CD4-positive, alpha-beta T cell (primary cell): ENCODE measurements around the gene ATG10. TPM values are rescaled to one million over a fixed set of nuclear protein-coding genes. Genes with fewer than 3 reads are reported as not detected.

ENCODE experiments used
- ATAC-seq: fragments of 200-7000 bp; cut with Tn5 transposase; one replicate; pipeline ENCODE4 v1.10.0; 2022; ENCODE audit warnings: mild to moderate bottlenecking; ENCODE audit not compliant: poor library complexity
- CTCF ChIA-PET: fragments of 350-600 bp; sonication (Branson Sonifier 250); formaldehyde crosslinking; loops from one replicate; lab custom pipeline; 2021; ENCODE audit warnings: antibody characterized with exemption, inconsistent platforms; lab: Charles Lee
- POLR2A ChIA-PET: fragments of 350-600 bp; sonication (Branson Sonifier 250); formaldehyde crosslinking; loops from one replicate; lab custom pipeline; 2021; ENCODE audit warnings: antibody characterized with exemption, inconsistent platforms; lab: Charles Lee
- DNase-seq, 14 experiments: peaks; one replicate each; pipeline ENCODE4 v3.0.0-alpha.2; 2013 to 2020; ENCODE audit warnings: mixed read lengths in 2 of 14
- H3K27ac ChIP-seq, 2 donors: one replicate each; pipeline versions ENCODE4 v1.5.1 to v1.7.0; 2013; ENCODE audit warnings: low read length in 2 of 2, low read depth in 1 of 2, mild to moderate bottlenecking in 1 of 2
- H3K27me3 ChIP-seq, 2 experiments: 1 replicate in 1 of 2; 2 replicates in 1 of 2; pipeline versions ENCODE4 v1.6.1 to v1.7.0; 2013; ENCODE audit warnings: low read length in 2 of 2, control low read depth in 1 of 2, mild to moderate bottlenecking in 1 of 2, moderate library complexity in 1 of 2; ENCODE audit not compliant: insufficient read depth in 2 of 2, control insufficient read depth in 1 of 2
- H3K36me3 ChIP-seq: one replicate; pipeline ENCODE4 v1.6.1; 2013; ENCODE audit warnings: low read length, control low read depth; ENCODE audit not compliant: insufficient read depth
- H3K4me1 ChIP-seq: one replicate; pipeline ENCODE4 v1.6.1; 2013; ENCODE audit warnings: low read length, control low read depth; ENCODE audit not compliant: insufficient read depth
- H3K4me3 ChIP-seq: one replicate; pipeline ENCODE4 v1.5.1; 2013; ENCODE audit warnings: mild to moderate bottlenecking, low read length, moderate library complexity
- H3K9me3 ChIP-seq, 2 experiments: 1 replicate in 1 of 2; 2 replicates in 1 of 2; pipeline versions ENCODE4 v1.6.1 to v1.7.0; 2013; ENCODE audit warnings: low read length in 2 of 2, mild to moderate bottlenecking in 2 of 2, control low read depth in 1 of 2, moderate library complexity in 1 of 2; ENCODE audit not compliant: control insufficient read depth in 1 of 2, insufficient read depth in 1 of 2
- H3K27ac Mint-ChIP-seq: one replicate; pipeline ENCODE4 v1.8.0; 2020; ENCODE audit warnings: mixed read lengths
- H3K27me3 Mint-ChIP-seq: one replicate; pipeline ENCODE4 v1.8.0; 2021; ENCODE audit warnings: mixed read lengths
- H3K36me3 Mint-ChIP-seq: one replicate; pipeline ENCODE4 v1.8.0; 2021; ENCODE audit warnings: low read depth, mixed read lengths
- H3K4me1 Mint-ChIP-seq: one replicate; pipeline ENCODE4 v1.8.0; 2021; ENCODE audit warnings: low read depth, mixed read lengths
- H3K4me3 Mint-ChIP-seq: one replicate; pipeline ENCODE4 v1.8.0; 2020; ENCODE audit warnings: mild to moderate bottlenecking, mixed read lengths
- H3K9me3 Mint-ChIP-seq: one replicate; pipeline ENCODE4 v1.8.0; 2020; ENCODE audit warnings: mixed read lengths
- CTCF ChIP-seq: fragments of 200-600 bp; IDR thresholded peaks from one replicate; pipeline ENCODE4 v1.8.0; 2022; ENCODE audit warnings: antibody characterized with exemption, mild to moderate bottlenecking
- intact Hi-C, 2 experiments: fragments of 100-400 bp; cut with DNase I in 1 of 2; cut with micrococcal nuclease in 1 of 2; formaldehyde crosslinking; loops; one replicate each; pipeline versions ENCODE4 v1.15.1 to v1.9.0; 2023 to 2025; cut with DNase I, micrococcal nuclease
- total RNA-seq, 174 experiments: library from RNA in 2 of 174; stranded (reverse) in 2 of 174; gene quantifications; one replicate each; pipeline ENCODE4 v1.2.3 and lab custom pipeline; 2021 to 2026

Gene ATG10
- total RNA-seq, 2 experiments from 2014 or later, result 4.7 to 5.3 TPM

GRCh38 chr5:82096249-82096648, 124.4 kb downstream of the ATG10 start:
- H3K27me3 ChIP-seq, result no peaks in the 10 kb centered on the region
- no peak overlapping the region for H3K27ac ChIP-seq
- no peak overlapping the region for H3K4me3 ChIP-seq
- intact Hi-C loops, result no loop called here
- H3K36me3 Mint-ChIP-seq, result peaks cover 17% of the 10 kb centered on the region
- ATAC-seq, result no peak
- H3K9me3 ChIP-seq, result peaks cover 0 to 19% of the 10 kb centered on the region in 2 experiments
- ChIA-PET POLR2A (no interaction called here), CTCF (no interaction called here)
- peaks cover 6% of the 10 kb centered on the region for H3K9me3 Mint-ChIP-seq
- no peak overlapping the region for H3K27ac Mint-ChIP-seq
- H3K27me3 Mint-ChIP-seq, result no peaks in the 10 kb centered on the region
- peaks cover 5% of the 10 kb centered on the region for H3K4me1 Mint-ChIP-seq
- no peaks in the 10 kb centered on the region for H3K36me3 ChIP-seq
- H3K4me1 ChIP-seq, result no peaks in the 10 kb centered on the region
- no peak for DNase-seq
- H3K4me3 Mint-ChIP-seq, result no peak overlapping the region
- no peak for TF ChIP-seq CTCF

GRCh38 chr5:82100303-82101077, 128.7 kb downstream of the ATG10 start:
- ChIA-PET POLR2A (no interaction called here), CTCF (interaction anchor here (0.6 kb wide), 1 partner anchor 1081 kb away, joined by 3 read pairs; no protein-coding TSS in a partner anchor)
- Mint-ChIP-seq H3K4me1 (peaks cover 12% of the 10 kb centered on the region), H3K9me3 (no peaks in the 10 kb centered on the region), H3K4me3 (no peak overlapping the region), H3K36me3 (no peaks in the 10 kb centered on the region), H3K27ac (no peak overlapping the region), H3K27me3 (no peaks in the 10 kb centered on the region)
- Histone ChIP-seq H3K9me3 (no peaks in the 10 kb centered on the region), H3K27me3 (no peaks in the 10 kb centered on the region), H3K36me3 (no peaks in the 10 kb centered on the region), H3K4me1 (no peaks in the 10 kb centered on the region), H3K4me3 (no peak overlapping the region), H3K27ac (no peak overlapping the region)
- TF ChIP-seq CTCF, result no peak
- ATAC-seq (no peak), DNase-seq (no peak)
- intact Hi-C loops, result no loop called here

- no peak overlapping the region for H3K27ac Mint-ChIP-seq
- H3K36me3 Mint-ChIP-seq, result no peaks in the 10 kb centered on the region
Measured at GRCh38 chr5:82104872-82105271, 133.0 kb downstream of the ATG10 start.

More at GRCh38 chr5:82104872-82105271, 133.0 kb downstream of the ATG10 start:
- no peaks in the 10 kb centered on the region for H3K4me1 ChIP-seq
- no peaks in the 10 kb centered on the region for H3K9me3 ChIP-seq
- H3K27me3 ChIP-seq, result no peaks in the 10 kb centered on the region
- no peaks in the 10 kb centered on the region for H3K9me3 Mint-ChIP-seq
- DNase-seq, result peak in 3 of 14 experiments; percentile 28 to 48 (median 48)
- ATAC-seq, result peak; percentile 82
- peaks cover 27% of the 10 kb centered on the region for H3K4me1 Mint-ChIP-seq
- intact Hi-C loops, result no loop called here
- H3K4me3 Mint-ChIP-seq, result no peak overlapping the region
- no peak for TF ChIP-seq CTCF
- no peaks in the 10 kb centered on the region for H3K27me3 Mint-ChIP-seq
- no peak overlapping the region for H3K27ac ChIP-seq
- ChIA-PET CTCF (no interaction called here), POLR2A (no interaction called here)
- no peak overlapping the region for H3K4me3 ChIP-seq
- H3K36me3 ChIP-seq, result no peaks in the 10 kb centered on the region
